GM19395 (cell line): ENCODE results near the gene DAPK3.
"Not testable (repeated sequence)": the region's sequence is repeated elsewhere in the genome, so short reads cannot be mapped to it uniquely, and the experiment has no call there.

Source experiments
- ATAC-seq: cut with Tn5 transposase; IDR thresholded peaks from one replicate; pipeline ENCODE4 v1.9.1; 2021; ENCODE audit warnings: mild to moderate bottlenecking, moderate library complexity; ENCODE audit not compliant: unreplicated experiment

Gene DAPK3

GRCh38 chr19:3970808-3971598 lies at the start of gene DAPK3:
Gene DAPK3 (minus strand): TSS chr19:3971099. CDS start chr19:3969735, 1,364 bp downstream.
- ATAC-seq, result peak; percentile 87

GRCh38 chr19:4019578-4019977 lies 48.7 kb upstream of the DAPK3 start:
- no peak for ATAC-seq

DNA sequence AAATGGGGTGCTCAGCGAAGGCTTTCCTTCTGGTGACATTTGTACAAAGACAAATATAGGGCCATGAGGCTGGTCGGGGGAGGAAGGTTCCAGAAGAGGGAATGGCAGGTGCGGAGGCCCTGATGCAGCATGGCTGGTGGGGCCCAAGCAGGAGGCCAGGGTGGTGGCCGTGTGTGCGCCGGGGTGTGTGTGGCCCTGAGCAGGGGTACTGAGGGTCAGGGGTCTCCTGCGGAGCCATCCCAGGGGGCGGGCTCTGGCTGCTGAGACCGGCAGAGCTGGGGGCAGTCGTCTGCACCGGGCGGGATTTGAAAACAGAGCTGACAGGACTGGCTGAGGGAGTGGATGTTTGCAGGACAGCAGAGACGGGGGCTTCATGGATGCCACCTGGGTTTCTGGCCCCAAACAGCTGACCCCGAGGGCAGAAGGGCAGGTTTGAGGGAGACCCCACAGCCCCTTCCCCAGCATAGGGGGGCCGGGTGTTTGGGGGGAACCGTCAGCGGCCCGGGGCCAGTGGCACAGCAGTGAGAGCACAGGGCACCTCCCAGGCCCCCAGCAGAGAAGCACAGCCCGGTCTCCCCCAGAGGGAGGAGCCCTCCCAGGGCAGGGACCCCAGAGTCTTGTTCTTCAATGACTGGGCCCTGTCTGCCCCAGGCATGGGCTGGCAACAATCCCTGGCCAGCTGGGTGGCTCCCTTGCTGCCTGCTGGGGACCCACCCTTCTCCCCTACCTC lies 48.0 kb upstream of the DAPK3 start:
- no peak for ATAC-seq

DNA sequence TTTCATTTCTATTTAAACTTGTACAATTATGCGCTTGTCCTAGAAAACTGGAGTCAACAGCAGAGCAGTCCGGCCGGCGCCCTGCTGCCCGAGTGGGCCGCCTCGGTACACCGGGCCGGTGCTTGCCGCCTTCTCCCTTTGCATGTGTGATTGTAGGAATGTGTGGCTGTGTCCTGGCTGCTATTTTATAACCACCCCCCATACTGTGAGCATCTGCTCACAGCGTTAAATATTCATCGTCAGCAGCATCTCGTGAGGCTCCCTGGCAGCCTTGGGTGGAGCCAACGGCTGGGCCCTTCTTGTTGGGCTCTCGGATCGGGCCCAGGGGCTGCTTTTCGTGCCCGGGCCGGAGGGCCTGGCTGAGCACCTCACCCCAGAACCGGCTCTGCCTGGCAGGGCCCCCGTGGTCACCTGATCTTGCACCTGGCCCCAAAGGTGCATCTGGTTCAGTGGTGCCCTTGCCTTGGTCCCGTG lies 47.3 kb upstream of the DAPK3 start:
- ATAC-seq, result no peak

DNA sequence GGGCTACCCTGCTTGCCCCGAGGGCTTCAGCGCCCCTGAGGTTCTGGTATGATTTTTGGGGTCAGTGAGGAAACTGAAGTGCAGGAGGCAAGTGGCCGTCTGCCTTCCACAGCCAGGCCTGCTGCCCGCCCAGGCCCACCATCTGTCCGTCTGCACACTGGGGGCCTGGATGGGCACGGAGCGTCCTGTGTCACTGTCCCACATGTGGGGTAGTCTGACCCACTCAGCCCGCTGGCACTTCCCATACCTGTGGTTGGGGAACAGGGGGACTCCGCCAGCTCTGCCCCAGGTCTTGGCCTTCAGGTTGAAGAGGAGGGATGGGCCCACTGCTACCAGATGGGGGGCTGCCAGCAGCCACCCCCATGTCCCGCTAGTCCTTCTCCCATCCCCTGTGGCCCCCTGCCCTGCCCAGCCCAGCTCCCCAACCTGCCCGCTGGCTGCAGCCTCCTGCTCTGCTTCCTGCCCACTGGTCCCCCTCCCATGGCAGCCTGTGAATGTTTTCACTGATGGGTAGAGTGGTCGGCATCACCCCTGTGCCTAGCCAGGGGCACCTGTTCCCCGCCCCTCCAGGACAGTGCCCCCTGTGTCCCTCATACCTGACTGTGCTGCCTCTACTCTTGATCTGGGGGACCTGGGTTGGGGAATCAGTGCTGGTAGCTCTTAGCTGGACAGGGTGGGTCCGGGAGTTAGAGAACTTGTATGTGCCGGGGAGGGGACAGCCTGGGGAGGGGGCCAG lies 46.2 kb upstream of the DAPK3 start:
- no peak for ATAC-seq

DNA sequence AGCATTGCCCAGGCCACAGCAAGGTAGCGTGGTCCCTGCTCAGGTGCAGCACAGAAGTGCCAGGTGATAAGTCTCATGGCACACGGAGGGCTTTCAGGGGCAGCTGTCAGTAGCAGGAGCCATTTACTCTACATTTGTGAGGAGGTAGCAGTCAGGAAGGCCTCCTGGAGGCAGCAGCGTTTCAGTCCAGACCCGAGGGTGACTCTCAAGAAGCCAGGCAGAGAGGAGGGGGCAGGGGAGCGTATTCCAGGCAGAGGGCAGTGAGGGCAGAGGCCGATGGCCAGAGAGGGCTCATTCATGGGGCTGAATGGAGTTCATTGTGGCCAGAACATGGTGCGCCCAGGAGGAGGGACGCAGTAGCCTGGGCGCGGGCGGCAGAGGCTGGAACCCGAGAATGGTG lies 45.6 kb upstream of the DAPK3 start:
- ATAC-seq, result no peak

- no peak for ATAC-seq
Measured at GRCh38 chr19:4015705-4016402, 45.0 kb upstream of the DAPK3 start.

GRCh38 chr19:4014541-4015491 lies 43.9 kb upstream of the DAPK3 start:
- ATAC-seq, result no peak

- ATAC-seq, result no peak
Measured at GRCh38 chr19:4013886-4014540, 43.1 kb upstream of the DAPK3 start.

DNA sequence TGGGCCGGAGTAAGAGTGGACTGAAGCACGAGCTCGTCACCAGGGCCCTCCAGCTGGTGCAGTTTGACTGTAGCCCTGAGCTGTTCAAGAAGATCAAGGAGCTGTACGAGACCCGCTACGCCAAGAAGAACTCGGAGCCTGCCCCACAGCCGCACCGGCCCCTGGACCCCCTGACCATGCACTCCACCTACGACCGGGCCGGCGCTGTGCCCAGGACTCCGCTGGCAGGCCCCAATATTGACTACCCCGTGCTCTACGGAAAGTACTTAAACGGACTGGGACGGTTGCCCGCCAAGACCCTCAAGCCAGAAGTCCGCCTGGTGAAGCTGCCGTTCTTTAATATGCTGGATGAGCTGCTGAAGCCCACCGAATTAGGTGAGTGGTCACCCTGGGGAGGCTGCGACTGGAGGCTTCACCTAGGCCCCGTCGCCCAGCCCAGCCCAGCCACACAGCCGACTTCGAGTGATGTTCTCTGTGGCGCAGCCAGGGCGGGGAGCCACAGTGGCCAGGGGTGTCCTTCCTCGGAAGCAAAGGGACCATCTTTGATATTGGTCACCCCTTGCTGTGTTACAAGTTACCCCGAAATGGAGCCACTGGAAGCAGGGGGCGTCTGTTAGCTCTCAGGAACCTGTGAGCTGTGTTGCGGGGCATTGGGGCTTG lies 42.2 kb upstream of the DAPK3 start:
- no peak for ATAC-seq

- no peak for ATAC-seq
Measured at GRCh38 chr19:4012092-4012974, 41.4 kb upstream of the DAPK3 start.

- not testable (repeated sequence) for ATAC-seq
Measured at GRCh38 chr19:4011430-4011829, 40.5 kb upstream of the DAPK3 start.

DNA sequence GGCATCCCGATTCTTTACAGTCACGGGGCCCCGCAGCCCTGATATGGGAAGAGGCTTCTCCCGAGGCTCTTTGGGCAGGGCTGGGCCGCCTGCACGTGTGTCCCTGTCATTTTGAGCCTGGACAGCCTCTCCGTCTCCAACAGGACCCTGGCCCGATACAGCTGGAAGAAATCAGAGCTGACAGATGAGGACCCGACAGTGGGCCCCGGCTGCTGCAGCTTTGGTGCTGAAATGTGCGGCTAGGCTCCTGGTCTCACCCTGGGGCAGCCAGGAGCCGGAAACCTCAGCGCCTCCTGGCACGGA lies 39.9 kb upstream of the DAPK3 start:
- ATAC-seq, result no peak

GRCh38 chr19:4009990-4010807 lies 39.3 kb upstream of the DAPK3 start:
- no peak for ATAC-seq

DNA sequence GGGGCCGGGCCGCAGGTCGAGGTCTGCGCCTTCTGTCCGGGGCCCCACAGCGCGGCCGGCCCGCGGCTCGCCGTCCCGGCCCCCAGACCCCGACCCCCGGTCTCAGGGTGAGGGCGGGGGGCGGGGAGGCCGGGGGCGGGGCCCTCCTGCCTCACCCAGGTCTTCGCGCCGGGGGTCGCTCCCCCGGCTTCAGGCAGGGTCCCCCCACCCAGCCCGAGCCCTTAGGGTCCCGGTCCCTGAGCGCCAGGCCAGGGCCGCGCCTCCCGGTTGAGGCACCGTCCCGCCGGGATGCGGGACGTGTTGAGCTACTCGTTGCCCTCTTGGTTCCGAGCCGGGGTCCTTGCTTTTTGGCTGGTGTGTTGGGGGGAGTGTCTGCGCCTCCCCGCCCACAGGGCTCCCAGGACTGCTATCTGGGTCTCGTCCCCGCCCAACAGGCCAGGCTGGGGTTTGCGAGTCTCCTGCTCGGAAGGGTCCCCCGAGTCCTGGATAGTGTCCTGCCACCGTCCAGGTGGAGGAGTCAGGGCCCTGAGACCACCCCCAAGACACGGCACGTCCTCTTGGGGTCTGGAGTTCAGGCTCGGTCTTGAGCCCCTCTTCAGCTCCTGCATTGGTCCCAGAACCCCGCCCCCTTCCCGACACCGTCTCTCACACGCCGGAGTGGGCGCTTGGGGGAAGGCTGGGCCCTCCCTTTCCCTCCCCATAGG lies 37.1 kb upstream of the DAPK3 start:
- ATAC-seq, result no peak

- peak; percentile 90 for ATAC-seq
Measured at GRCh38 chr19:4007021-4007835, 36.3 kb upstream of the DAPK3 start, which contains the start of gene PIAS4. Gene PIAS4 (plus strand): TSS chr19:4007736. CDS start chr19:4007761, 25 bp downstream.
